GM21367 (cell line): Measurements from ENCODE around the gene NDC80.
"Not testable (repeated sequence)": the region's sequence is repeated elsewhere in the genome, so short reads cannot be mapped to it uniquely, and the experiment has no call there.

ENCODE experiments used
- ATAC-seq: cut with Tn5 transposase; IDR thresholded peaks from one replicate; pipeline ENCODE4 v1.9.1; 2021; ENCODE audit not compliant: unreplicated experiment

The NDC80 gene

DNA sequence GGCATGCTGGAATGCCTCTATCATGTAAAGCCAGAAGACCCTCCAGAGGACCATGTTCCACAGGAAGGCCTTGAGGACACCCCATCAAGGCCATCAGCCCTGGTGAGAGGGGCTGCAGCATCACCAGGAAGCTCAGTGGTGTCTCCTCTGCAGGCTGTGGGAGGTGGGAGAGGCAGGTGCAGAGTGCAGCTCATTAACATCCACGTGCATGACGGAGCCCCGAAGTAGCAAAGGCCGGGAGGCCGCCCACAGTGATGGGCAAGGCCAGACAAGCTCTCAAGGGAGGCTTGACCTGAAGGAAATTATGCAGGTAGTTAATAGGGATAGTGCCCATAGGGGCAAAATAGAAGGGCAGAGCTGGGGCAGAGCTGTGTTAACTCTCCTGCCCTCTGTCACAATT lies 53.9 kb downstream of the NDC80 start:
- no peak for ATAC-seq

DNA sequence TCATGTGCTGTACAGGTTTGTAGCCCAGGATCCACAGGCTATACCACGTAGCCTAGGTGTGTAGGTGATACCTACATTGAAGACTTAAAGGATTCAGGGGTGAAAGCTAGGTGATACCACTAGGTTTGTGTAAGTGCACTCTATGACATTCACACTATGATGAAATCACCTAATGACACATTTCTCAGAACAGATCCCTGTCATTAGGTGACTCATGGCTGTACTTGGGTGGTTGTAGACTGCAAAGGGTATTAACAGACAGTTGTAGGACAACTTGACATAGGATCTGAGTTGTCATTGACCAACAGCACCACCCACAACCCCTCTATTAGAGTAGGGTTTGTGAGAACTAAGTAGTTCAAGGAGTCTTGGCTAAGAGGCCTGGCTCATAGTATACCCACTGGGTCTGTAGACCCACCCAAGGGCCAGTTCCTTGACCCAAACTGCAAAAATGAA lies 56.5 kb downstream of the NDC80 start:
- ATAC-seq = no peak

DNA sequence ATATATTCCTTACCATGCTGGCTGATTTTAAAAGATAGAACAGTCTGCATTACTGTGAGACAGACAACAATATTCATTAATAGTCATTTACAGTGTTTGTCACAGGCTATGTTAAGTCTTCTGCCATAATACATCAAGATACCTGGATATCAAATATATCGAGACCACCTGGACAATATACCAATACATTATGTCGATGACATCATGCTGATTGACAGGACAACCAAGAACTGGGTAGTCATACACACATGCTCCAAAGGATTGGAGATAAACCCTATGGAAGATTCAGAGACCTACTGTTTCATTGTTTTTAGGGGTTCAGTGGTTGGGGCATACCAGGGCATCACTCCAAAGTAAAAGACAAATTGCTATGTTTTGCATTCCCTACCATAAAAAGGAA lies 57.6 kb downstream of the NDC80 start:
- ATAC-seq = no peak

DNA sequence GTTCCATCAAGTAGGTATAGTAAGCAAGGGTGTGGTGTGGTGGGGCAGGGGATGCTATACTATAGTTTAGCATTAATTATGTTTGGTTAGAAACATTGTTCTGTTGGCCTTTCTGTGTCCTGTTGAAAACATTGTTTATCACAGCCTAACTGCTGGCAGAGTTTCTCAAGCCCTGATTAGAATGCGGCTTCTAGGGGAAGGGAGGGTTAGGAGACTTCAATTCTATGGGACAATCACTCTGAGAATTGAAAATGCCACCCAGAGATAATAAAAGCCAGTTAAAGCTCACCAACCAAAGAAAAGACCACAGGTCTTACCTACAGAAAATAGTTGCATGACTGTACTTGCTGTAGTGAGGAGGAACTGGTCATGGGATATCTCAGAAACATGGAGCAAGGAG lies 64.2 kb downstream of the NDC80 start:
- ATAC-seq = no peak

DNA sequence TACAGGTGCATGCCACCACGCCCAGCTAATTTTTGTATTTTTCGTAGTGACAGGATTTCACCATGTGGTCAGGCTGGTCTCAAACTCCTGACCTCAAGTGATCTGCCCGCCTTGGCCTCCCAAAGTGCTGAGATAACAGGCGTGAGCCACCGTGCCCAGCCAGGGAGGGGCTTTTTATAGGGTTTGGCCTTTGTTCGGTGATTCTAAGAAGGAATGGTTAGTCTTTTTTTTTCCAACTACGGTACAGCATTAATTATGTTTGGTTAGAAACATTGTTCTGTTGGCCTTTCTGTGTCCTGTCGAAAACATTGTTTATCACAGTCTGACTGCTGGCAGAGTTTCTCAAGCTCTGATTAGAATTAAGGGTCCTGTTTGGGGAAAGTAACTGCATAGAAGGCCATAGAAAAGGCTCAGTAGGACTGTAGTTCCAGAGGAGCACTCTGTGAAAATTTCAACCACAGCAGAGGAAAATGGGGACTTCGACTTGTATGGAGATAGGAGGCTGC lies 64.8 kb downstream of the NDC80 start:
- ATAC-seq = peak; percentile 3

DNA sequence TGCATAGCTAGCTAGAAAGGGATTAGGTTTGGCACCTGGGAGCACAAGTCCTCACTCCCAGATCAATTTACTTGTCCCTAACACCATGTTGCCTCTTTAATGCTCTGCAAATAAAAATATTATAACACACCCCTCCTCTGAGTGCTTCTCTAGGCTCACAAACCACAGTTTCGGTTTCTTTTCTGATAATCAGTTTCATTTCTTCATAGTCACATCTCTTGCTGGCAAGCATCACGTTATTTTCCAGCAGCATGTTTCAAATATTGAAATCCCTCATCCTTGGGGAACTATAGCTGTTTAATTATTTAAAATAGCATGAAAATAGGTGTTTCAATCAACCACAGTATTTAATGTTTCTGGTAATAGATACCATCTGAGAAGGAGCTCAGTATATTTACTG lies 70.3 kb downstream of the NDC80 start:
- ATAC-seq = peak; percentile 55

DNA sequence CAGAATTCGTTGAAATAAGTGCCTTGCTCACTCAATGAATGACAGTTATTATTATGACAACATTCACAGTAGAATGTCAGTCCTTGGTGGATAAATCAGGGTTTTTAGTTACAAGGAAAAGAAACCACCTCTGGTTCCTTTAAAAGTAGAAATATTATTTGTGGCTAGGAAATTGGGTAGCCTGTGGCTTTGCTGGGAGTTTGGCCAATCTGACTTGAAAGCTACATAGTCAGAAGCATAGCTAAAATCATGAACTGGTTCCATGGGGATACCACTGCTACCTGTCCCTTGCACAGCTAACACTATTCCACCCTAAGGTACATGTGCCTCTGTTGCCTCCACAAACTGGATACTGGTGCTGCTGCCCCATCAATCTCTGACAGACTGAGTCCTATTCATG lies 71.4 kb downstream of the NDC80 start:
- no peak for ATAC-seq

DNA sequence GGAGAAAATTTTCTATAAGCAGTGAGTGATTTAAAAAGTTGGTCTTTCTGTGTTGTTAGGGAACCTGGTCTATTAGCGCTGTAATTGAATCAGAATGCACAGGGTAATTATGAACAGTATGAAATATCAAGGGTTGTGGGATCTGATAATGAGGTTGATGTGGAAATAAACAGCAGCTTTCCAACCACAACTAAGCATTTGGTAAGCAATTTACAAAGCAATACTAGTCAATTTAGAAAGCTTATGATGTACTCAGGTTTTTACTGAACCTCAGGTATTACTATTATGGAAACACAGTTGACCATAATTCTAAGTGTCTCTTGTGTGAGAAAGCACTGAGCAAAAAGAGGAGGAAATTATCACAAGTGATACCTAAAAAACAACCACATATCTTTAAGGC lies 73.2 kb downstream of the NDC80 start:
- no peak for ATAC-seq

DNA sequence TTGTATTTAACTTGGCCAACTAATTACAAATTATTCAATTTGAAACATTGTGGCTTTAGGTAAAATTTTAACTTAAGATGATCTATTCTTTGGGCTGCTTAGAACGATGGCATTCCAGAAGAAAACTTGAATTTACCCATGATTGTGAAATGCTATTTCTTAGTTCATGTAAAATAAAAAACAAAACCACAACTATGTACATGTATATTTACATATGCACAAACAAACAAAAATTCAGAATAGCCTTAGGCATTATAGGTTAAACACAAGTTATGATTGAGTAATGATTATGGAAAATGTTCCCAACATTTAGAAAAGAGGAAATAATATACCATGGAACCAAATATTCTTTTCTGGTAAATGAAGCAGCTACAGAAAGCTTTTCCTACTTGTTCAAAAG lies 80.6 kb downstream of the NDC80 start:
- no peak for ATAC-seq

DNA sequence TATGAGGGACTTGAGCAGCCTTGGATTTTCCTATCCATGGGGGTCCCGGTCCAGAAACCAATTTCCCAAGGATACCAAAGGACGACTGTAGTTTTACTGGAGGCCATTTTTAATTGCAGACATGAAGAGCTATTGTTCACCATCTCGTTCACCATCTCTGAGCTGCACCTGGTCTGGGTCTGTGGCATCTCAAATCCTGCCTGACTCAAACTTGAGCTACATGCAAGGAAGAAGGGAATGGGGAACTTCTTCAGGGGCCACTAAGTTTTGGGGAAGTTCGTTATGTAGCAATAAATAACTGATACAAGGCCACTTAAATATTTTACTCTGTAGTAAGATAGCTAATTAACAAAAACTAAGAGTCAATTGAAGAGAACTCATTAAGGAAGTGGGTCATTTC lies 82.1 kb downstream of the NDC80 start:
- ATAC-seq = no peak

DNA sequence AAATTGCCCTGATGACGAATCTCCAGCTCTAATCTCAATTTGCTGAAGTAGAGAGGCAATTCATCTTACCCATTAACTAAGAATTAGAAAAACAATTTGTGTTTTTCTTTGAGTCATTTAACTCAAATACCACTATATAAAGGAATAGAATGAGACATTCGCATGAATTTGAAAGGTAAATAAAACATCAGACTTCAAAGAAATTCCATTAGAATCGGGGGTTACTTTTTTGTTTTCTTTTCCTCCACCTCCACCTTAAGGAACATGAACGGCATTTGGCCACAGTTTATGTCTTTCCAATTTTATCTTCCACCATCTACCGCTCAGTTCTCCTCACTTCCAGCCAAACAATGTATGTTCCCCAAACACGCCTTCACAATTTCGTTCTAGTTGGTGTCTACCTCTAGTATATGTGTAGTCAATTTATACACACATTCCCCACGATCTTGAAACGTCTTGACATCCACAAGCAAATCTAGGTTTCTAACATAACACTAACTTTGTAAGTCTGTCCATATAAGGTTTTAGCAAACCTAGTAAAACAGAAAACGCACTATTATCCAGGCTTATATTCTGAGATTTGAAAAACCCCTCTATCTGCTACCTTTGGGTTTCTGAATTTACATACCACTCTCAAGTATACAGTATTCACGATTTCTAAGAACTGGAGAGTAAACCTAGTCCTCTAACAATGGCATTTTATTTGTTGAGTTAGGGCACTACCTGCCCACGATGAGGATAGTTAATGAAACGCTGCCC lies 83.0 kb downstream of the NDC80 start:
- ATAC-seq = no peak

DNA sequence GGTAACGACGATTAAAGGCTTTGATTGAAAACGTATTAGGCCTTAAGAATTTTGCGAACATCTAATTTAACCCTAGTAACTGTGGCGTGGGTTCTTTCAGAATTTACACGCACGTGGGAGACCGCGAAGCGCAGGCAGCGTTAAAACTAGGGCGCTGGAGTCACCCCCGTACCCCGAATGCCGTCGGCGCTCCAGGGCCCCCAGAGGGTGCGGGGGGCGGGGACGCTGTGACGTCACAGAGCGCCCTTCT lies 83.5 kb downstream of the NDC80 start:
- ATAC-seq = peak; percentile 28

DNA sequence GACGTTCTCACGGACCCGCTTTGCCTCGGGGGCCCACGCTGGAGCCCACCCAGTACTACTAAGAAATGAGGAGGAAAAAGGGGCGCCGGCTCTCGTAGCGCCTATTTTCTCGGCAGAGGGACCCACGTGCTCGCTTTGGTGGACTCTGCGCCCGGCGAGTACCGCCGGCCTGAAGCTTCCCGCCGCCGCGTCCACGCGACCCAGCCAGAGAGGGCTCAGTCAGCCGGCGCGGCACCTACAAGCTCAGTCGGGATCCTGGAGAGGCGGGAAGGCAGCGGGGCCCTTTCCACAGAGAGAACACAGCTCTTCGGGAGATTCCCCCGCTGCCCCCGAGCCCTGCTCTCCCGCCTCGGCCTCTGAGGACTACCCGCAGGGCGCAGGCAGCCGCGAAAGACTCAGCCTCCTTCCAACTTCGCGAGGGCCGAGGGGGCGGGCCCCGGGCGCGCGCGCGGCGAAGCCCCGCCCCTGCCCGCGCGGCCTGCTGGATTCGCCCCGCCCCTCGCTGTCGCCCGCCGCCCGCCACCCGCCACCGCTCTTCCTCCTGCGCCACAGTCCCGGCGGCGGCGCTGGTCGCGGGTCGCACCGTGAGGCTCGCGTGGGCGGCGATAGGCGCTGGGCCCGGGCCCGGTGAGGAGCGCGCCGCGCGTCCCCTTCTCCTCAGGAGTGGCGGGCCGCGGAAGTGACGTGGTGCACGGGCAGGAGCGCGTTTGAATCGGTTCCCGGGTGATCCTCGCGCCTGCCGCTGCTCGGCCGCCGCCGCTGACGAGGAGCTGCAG lies 84.0 kb downstream of the NDC80 start, which contains the start of gene SMCHD1:
Gene SMCHD1 (plus strand): TSS at position 549 of the 776 bp plus-strand sequence. CDS start 350 bp downstream, outside the sequence.
- ATAC-seq = peak; percentile 62

DNA sequence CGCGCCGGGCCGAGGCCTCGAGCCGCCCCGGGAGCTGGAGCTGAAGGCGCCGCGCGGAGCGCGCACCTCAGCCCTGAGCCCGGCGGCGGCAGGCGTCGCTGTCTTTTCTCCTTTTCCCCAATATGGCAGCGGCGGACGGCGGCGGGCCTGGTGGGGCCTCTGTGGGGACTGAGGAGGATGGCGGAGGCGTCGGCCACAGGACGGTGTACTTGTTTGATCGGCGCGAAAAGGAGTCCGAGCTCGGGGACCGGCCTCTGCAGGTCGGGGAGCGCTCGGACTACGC lies 84.5 kb downstream of the NDC80 start:
- peak; percentile 25 for ATAC-seq

DNA sequence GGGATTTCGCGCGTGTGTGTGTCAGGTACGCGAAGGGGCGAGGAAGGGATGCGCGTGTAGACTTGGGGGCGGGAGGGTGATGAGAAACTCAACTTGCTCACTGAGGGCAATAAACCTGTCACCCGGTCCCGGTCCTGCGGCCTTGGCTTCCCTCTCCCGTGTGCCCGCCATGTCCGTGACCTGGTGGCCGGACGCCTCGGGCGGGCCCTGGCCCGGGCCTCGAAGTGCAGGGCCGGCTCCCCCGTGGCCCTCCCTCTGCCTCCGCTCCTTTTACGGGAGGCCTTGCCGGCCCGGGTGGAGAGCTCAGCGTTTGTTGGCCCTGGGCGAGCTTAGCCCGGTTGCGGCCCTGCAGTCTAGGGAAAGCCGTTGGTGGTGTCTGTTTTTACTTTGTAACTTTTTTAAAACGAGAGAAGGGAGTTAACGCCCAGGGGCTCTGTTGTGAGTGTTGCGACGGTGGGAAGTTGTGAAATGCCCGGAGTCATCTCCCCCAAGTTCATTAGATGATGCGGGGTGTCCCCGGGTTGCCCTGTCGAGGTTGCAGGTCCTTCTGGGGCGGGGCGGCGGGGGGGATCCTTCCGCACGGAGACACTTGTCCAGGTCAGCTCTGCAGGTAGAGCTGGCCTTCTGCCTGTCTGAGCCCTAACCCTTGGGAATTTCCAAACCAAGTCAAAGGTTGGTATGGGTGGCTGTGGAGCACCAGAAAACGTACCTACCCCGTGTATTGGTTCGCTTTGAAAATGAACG lies 85.1 kb downstream of the NDC80 start:
- peak; percentile 11 for ATAC-seq

DNA sequence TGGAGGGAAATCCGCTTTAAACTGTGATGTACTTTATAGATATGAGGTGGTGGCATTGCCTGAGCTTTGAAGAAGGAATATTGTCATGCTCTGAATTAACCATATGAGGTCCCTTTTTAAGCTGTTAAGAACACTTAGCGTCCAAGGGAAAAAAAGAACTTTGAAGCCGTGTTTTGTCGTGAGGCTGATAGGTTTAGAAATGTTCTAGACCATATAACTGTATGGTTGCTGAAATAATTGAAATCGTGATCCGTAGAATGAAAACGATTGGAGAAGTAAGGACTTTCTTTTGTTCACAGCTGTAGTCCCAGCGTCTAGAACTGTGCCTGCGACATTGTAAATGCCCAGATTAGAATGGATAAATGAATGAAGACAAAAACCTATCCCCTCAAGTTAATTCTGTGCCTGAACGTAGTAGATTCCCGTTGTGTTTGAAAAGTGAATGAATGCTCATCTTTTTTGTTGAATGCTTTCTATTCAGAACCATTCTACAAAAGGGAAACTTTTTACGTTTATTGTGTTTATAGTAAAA lies 85.7 kb downstream of the NDC80 start:
- ATAC-seq = no peak

DNA sequence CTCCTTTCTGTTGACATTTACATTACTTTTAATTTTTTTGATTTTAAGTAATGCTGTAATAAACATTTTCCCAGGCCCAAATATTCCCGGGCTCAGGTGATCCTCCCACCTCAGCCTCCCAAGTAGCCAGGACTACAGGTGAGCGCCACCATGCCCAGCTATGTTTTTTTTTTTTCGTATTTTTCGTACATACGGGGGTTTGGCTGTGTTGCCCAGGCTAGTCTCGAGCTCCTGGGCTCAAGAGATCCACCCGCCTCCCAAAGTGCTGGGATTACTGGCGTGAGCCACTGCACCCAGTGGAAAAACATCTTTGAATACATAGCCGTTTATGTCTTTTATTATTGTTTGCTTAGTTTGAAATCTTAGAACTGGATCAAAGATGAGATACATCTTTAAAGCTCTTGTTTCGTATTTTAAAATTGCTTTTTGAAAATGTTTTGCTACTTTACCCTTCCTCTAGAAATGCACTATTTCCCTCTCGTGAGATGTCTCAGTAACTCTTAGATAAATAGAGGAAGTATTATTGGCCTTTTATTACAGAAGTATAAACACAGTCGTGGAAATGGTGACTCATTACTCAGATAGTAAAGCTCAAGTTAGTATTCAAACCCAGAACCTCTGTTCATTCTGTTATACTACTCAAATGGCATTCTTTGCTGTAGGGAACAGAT lies 86.6 kb downstream of the NDC80 start:
- ATAC-seq = no peak

DNA sequence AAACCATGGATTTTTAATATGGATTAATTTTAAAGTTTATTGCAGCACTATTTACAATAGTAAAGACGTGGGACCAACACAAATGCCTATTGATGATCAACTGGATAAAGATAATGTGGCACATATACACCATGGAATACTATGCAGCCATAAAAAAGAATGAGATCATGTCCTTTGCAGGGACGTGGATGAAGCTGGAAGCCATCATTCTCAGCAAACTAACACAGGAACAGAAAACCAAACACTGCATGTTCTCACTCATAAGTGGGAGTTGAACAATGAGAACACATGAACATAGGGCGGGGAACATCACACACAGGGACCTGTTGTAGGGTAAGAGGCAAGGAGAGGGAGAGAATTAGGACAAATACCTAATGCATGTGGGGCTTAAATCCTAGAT lies 89.5 kb downstream of the NDC80 start:
- not testable (repeated sequence) for ATAC-seq

DNA sequence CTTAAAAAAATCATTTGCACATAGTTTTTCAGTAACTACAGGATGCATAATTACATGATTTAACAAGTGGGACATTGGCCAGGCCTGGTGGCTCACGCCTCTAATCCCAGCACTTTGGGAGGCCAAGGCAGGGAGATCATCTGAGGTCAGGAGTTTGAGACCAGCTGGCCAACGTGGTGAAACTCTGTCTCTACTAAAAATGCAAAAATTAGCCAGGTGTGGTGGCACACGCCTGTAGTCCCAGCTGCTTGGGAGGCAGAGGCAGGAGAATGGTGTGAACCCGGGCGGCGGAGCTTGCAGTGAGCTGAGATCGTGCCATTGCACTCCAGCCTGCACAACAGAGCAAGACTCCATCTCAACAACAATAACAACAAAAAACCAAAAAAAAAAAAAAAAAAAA lies 90.9 kb downstream of the NDC80 start:
- ATAC-seq = not testable (repeated sequence)

DNA sequence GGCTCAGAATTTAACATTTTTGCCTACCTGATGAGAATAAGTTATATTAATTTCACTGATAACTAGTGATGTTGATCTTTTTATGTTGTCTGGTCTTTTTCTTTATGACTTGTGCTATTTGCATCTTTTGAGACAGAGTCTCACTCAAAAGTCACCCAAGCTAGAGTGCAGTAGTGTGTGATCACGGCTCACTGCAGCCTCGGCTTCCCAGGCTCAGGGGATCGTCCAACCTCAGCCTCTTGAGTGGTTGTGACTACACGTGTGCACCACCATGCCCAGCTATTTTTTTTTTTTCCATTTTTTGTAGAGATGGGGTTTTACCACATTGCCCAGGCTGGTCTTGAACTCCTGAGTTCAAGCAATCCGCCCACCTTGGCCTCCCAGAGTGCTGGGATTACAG lies 91.6 kb downstream of the NDC80 start:
- no peak for ATAC-seq
